ENCODE results near the gene OIT3. TPM values are rescaled to one million over a fixed set of nuclear protein-coding genes. Genes with fewer than 3 reads are reported as not detected.

Gene OIT3
- total and polyA plus RNA-seq, 2 donors (not counting 3 experiments of a cell fraction or from before 2014, with no cell fraction given) = 0.15 TPM; not detected in 1

DNA sequence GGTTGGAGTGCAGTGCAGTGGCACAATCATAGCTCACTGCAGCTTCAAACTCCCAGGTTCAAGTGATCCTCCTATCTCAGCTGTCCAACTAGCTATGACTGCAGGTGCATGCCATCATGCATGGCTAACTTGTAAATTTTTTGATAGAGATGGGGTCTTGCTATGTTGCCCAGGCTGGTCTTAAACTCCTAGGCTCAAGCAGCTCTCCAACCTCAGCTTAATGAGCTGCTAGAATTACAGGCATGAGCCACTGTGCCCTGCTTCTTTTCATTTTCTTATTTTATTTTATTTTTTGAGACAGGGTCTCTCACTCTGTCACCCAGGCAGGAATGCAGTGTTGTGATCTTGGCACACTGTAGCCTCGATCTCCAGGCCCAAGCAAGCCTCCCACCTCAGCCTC is 53.4 kb downstream of the OIT3 start:
- ChIA-PET CTCF (no interaction called here), POLR2A (no interaction called here)
- Histone ChIP-seq H3K36me3 (ENCODE audit: control insufficient read depth in 2 of 2, extremely low read depth in 1 of 2, insufficient read depth in 2 of 2, low read length in 2 of 2) (no peaks in the 10 kb centered on the region), H3K27ac (ENCODE audit: insufficient read depth, low read depth, low read length) (no peak overlapping the region), H2AFZ (ENCODE audit: low read depth, low read length) (no peak overlapping the region), H3K4me1 (ENCODE audit: control insufficient read depth, extremely low read depth, insufficient read depth, low read length) (no peaks in the 10 kb centered on the region), H3K9me1 (replicated peaks; ENCODE audit: control insufficient read depth, extremely low read depth, insufficient read depth, low read length) (no peaks in the 10 kb centered on the region), H3K4me3 (replicated peaks in 1 of 3; ENCODE audit: insufficient read depth in 1 of 3, low read depth in 1 of 3, low read length in 3 of 3) (no peak overlapping the region), H3K9me3 (replicated peaks; ENCODE audit: control insufficient read depth, insufficient read depth, low read length) (no peaks in the 10 kb centered on the region), H3K4me2 (ENCODE audit: insufficient read depth, low read length) (no peak overlapping the region), H3K79me2 (ENCODE audit: control insufficient read depth, insufficient read depth, low read length) (no peaks in the 10 kb centered on the region), H4K20me1 (replicated peaks; ENCODE audit: control insufficient read depth, extremely low read depth, insufficient read depth, low read length) (no peaks in the 10 kb centered on the region), H3K27me3 (ENCODE audit: control insufficient read depth in 2 of 2, insufficient read depth in 2 of 2, low read length in 2 of 2) (no peaks in the 10 kb centered on the region), H3K9ac (replicated peaks; ENCODE audit: extremely low read depth, insufficient read depth, low read length) (no peak overlapping the region)
- FAIRE-seq (no peak), DNase-seq (ENCODE audit: low read depth, low spot score) (no peak)
- no TSS peak for BruUV-seq (replicated peaks)
- intact Hi-C loops (cut with micrococcal nuclease) = no loop called here
- TF ChIP-seq POLR2AphosphoS5 (IDR thresholded peaks at IDR 0.05; ENCODE audit: insufficient read depth, low read depth, low read length) = no peak
- TF ChIP-seq FOS (IDR thresholded peaks at IDR 0.05; ENCODE audit: borderline replicate concordance, insufficient read depth, low read length) = no peak
- no peak for TF ChIP-seq MYC (IDR thresholded peaks at IDR 0.05; ENCODE audit: low read depth, low read length)
- no peak for TF ChIP-seq POLR2A (IDR thresholded peaks at IDR 0.05; ENCODE audit: low read depth, low read length)
- dilution Hi-C loops (cut with MboI; ENCODE audit: extremely low pct_ligation_motif_present, low sequenced_read_pairs) = no loop called here

DNA sequence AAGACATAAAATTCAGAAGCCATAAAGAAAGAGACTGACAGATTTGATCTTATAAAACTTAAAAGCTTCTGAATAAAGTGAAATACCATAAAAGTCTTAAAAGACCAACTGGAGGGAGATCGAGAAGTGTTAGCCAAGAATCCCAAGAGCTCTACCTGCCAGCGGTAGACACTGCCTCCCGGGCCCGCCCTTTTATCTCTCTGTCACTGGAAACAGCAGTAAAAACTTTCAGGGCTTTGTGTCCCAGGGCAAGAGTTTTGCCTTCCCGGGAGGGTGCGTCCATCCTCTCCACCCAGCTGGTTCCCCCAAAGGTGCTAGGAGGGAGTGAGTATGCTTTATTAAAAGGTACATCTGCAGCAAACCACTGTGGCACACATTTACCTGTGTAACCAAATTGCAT is 55.2 kb downstream of the OIT3 start:
- FAIRE-seq = no peak
- Histone ChIP-seq H3K27me3 (ENCODE audit: control insufficient read depth in 2 of 2, insufficient read depth in 2 of 2, low read length in 2 of 2) (no peaks in the 10 kb centered on the region), H4K20me1 (replicated peaks; ENCODE audit: control insufficient read depth, extremely low read depth, insufficient read depth, low read length) (no peaks in the 10 kb centered on the region), H3K27ac (ENCODE audit: insufficient read depth, low read depth, low read length) (no peak overlapping the region), H3K9me3 (replicated peaks; ENCODE audit: control insufficient read depth, insufficient read depth, low read length) (no peaks in the 10 kb centered on the region), H3K4me3 (replicated peaks in 1 of 3; ENCODE audit: insufficient read depth in 1 of 3, low read depth in 1 of 3, low read length in 3 of 3) (no peak overlapping the region), H3K4me2 (ENCODE audit: insufficient read depth, low read length) (no peak overlapping the region), H3K9ac (replicated peaks; ENCODE audit: extremely low read depth, insufficient read depth, low read length) (no peak overlapping the region), H2AFZ (ENCODE audit: low read depth, low read length) (no peak overlapping the region), H3K9me1 (replicated peaks; ENCODE audit: control insufficient read depth, extremely low read depth, insufficient read depth, low read length) (no peaks in the 10 kb centered on the region), H3K4me1 (ENCODE audit: control insufficient read depth, extremely low read depth, insufficient read depth, low read length) (no peaks in the 10 kb centered on the region), H3K36me3 (ENCODE audit: control insufficient read depth in 2 of 2, extremely low read depth in 1 of 2, insufficient read depth in 2 of 2, low read length in 2 of 2) (no peaks in the 10 kb centered on the region), H3K79me2 (ENCODE audit: control insufficient read depth, insufficient read depth, low read length) (no peaks in the 10 kb centered on the region)
- no peak for TF ChIP-seq GATA2 (IDR thresholded peaks at IDR 0.05; ENCODE audit: insufficient read depth, insufficient read length, low read depth, low read length)
- TF ChIP-seq, protein P1, sequence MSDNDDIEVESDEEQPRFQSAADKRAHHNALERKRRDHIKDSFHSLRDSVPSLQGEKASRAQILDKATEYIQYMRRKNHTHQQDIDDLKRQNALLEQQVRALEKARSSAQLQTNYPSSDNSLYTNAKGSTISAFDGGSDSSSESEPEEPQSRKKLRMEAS (IDR thresholded peaks at IDR 0.05; ENCODE audit: insufficient read depth, insufficient read length) = no peak
- TF ChIP-seq POLR2AphosphoS5 (IDR thresholded peaks at IDR 0.05; ENCODE audit: insufficient read depth, low read depth, low read length) = no peak
- TF ChIP-seq JUN (IDR thresholded peaks at IDR 0.05; ENCODE audit: borderline replicate concordance, insufficient read depth, insufficient read length, low read depth) = no peak
- TF ChIP-seq MYC (IDR thresholded peaks at IDR 0.05; ENCODE audit: low read depth, low read length) = no peak
- TF ChIP-seq EZH2 (IDR thresholded peaks at IDR 0.05; ENCODE audit: borderline replicate concordance, low read depth, low read length, severe bottlenecking) = no peak
- no peak for TF ChIP-seq FOS (IDR thresholded peaks at IDR 0.05; ENCODE audit: borderline replicate concordance, insufficient read depth, low read length)
- POLR2A ChIA-PET = no interaction called here
- intact Hi-C loops (cut with micrococcal nuclease) = no loop called here
- CTCF ChIA-PET = interaction anchor here (1.5 kb wide), 1 partner anchor 10 kb away, joined by 5 read pairs; no protein-coding TSS in a partner anchor
- BruUV-seq (replicated peaks) = no TSS peak
- dilution Hi-C loops (cut with MboI; ENCODE audit: extremely low pct_ligation_motif_present, low sequenced_read_pairs) = no loop called here
- no peak for DNase-seq (ENCODE audit: low read depth, low spot score)

Data from endothelial cell of umbilical vein (primary cell).